ENCODE results near the gene OR8D2.
A peak's percentile ranks its signal among the peaks of the same experiment; 100 is the strongest.

Gene OR8D2, protein sequence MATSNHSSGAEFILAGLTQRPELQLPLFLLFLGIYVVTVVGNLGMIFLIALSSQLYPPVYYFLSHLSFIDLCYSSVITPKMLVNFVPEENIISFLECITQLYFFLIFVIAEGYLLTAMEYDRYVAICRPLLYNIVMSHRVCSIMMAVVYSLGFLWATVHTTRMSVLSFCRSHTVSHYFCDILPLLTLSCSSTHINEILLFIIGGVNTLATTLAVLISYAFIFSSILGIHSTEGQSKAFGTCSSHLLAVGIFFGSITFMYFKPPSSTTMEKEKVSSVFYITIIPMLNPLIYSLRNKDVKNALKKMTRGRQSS

DNA sequence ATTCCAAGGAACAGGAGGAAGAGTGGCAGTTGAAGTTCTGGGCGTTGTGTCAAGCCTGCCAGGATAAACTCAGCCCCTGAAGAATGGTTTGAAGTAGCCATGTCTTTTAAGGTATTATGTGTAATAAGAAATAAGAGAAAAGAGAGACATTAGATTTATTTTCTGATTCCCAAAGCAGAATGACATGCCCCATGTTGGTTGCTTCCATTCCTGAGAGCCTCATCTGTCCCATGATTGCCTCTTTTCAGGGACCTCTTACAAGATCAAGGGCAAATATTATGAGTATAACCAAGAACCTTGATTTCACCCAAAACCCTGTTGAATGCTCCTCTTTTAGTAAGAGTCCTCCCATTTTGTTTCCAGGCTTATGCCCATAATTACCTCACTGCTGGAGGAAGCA is at the start of gene OR8D2:
TSS of gene OR8D2 (minus strand) at position 101 of the 400 bp plus-strand sequence. CDS start at position 101, 0 bp downstream.
- DNase-seq, result no peak

DNA sequence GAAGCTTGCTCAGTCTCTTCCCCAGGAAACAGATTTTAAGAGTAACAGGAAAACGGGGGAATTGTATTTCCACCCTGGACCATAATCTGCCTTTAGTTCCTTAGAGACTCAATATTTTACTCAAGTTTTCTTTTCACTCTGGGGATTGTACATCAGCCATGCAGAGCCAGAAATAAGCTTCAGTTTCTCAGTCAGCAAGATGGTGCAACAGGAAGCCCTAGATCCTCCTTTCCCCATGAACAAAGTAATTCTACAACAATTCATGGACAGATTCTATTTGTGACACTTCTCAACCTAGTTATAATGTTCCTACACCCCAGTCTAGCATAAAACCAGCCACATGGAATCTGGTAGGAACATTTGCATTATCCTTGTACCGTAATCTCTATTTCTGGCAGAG is 39.6 kb upstream of the OR8D2 start:
- DNase-seq, result no peak

DNA sequence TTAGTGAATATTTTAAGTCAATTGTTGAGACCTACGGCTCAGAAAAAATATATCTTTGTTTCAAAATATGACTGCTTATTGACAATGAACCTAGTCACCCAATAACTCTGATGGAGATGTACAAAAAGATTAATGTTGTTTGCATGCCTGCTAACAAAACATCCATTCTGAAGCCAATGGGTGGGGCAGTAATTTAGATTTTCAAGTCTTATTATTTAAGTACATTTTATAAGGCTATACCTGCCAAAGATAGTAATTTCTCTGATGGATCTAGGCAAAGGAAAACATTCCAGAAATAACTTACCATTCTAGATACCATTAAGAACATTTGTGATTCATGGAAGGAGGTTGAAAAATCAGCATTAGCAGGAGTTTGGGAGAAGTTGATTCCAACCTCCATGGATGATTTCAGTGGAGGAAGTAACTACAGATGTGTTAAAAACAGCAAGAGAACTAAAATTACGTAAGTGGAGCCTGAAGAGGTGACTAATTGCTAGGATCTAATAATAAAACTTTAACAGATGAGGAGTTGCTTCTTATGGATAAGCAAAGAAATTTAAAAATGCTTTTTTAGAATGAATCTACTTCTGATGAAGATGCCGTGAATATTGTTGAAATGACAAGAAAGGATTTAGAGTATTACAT is 26.4 kb upstream of the OR8D2 start:
- DNase-seq, result no peak

DNA sequence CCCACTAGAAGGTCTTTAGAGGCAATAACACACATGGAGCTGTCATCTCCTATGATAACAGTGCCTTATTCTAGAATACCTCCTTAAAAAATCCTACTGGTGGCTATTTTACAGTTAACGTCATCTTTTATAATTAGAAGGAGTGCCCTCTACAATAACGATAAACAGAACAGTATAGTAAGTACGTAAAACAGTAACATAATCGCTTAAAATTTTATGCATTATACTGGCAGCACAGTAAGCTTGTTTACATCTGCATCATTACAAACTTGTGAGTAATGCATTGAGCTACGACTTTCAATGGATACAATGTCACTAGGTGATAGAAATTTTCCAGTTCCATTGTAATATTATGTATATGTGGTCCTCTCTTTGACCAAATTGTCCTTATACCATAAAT is 24.3 kb upstream of the OR8D2 start:
- DNase-seq, result no peak

DNA sequence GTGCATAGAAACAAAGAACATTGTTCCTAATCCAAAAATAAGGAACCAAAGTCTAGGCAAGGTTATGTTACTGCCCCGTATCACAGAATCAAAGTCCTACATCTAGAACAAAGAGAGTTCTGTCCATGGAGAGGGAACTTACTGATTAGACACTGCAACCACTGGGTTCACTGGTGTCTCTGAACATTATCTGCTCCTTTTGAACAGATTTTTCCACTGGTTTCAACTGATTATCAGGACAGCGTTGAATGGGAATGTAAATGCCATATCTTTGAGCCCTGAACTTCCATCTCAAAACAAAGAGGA is 20.1 kb upstream of the OR8D2 start:
- no peak for DNase-seq

DNA sequence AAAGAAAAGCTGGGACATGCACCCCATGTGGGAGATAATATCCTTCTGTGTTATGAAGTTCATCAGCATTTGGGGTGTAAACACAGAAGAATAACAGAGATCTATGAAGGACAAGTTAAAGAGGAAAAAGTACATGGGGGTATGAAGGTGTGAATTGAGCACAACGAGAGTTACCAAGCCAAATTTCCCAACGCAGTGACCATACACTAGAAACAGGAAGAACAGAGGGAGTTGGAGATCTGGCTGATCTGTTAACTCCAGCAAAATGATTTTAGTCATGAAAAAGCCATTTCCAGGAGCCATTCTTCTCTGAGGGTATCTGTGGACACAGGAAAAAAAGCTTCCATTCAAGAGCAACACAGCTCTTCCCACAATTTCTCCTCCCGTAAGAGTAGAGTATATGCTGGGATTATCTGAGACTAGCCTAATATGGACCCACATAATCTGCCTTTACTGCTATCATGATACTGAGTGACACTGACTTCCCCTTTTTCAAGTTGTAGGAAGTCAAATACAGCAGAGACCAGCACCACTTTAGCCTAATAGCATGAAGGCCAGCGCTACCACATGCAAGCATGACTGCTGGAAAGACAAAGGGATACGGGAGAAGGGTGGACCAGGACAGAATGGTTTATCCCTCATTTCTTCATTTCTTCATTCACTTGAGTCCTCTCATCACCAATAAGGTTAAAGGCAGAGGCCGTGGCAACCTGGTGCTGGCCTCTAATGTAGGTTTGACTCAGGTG is 19.6 kb upstream of the OR8D2 start:
- no peak for DNase-seq

DNA sequence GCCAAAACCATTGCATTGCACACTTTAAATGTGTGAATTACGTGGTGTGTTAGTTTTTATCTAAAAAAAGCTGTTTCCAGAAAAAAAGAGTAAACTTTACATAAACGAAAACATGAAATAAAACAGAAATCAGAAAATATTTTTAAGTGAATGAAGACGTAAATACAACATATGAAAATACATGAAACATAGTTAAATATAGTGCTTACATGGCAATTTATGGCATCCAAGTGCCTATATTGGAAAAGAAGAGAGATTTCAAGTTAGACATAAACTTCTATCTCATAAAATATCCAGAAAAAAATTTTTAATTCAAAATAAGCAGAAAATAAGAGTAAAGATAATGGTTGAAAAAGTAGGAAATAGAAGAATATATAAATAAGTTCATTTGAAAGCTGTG is 11.9 kb upstream of the OR8D2 start:
- DNase-seq, result no peak

DNA sequence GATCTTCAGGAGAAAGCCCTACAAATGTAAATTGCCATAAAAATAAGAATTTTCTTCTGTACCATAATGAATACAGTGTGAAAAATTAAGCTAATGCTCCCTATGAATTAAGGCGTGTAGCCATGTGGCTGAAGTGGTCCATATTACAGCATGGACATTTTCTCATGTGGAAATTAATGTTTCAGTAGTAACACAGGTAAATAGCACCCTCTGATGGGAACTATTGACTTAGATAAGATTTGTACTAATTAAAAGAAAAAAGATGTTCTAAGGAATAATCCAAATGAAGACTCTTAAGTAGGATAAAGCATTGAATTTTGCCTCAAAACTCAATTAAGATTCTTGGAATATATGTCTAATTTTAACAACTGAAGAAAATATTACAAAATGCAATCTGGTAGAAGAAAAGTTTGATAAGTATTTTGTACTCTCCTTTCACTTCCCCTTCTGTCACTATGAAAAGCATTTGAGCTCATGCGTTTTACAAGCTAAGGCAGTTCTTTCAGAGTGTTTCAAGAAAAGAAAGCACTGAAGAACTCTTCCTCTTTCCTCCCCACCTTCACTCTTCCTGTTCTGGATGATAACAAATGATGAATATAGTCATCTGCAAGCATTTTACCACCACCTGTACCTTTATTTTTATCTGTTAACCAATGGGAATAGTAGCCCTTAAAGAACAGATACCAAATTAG is 9.9 kb upstream of the OR8D2 start:
- DNase-seq, result peak; percentile 1

DNA sequence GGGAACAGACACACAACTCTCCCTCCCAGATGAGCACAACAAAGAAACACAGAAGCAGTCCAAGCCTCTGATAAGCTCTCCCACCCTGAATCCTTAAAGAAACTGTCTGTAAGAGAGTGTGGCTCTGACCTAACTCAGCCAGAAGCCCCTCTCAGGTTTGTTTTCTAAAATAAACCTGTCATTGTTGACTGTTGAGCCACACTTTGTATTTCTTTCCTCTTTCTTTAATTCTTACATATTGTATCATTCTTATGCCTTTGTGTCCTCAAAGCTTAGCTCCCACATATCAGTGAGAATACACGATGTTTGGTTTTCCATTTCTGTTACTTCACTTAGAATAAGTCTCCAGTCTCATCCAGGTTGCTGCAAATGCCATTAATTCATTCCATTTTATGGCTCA is 7.8 kb upstream of the OR8D2 start:
- no peak for DNase-seq

DNA sequence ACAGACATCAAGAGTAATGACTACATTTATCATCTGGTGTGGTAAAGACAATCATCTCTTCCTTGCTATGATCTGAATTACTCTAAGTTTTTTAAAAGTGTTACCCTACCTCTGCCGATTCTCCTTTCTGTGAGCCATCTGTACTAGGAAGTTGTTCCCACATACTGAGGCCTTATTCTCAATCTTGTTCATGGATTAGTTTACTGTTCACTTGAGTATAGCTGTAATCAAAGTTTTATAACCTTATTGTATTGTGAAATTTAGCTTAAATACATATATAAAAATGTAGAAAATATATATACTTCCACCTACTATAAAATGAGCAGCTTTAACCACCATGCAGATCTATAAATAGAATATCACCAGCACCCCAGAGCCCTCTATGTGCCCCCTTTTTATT is 2.4 kb upstream of the OR8D2 start:
- no peak for DNase-seq

DNA sequence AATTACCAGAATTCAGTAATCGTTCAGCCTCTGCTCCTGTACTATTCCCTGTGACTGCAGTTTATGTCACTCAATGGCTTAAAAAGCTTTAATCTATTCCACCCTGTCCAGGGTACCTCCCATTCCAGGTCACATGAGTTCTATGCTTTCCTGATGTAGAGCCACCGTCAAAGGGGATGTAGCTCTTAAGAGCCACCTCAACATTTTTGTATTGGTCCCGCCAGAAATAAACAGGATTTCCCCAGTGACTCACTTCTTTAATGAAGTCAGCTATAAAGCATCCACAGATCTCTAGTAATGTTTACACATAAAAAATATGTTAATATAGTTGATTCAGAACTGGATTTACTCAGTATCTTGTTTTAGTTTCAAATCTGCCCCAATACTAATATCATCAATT is 4.9 kb downstream of the OR8D2 start:
- no peak for DNase-seq

DNA sequence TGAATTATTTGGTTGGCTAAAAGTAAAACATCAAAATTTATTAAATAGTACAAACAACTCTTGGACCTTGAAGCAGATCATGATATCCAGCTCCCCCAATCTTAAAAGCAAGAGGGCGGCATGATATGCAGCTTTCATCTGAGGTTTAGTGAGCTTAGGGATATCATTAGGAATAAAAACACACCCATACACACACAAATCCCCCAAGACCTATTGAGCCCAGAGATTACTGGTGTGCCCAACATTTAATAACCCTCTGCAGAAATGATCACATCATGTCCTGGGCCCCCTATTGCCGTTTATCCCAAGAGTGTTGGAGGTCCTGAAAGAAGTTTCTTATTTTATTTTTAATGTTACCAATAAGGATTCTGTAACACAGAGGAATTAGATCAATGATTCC is 6.1 kb downstream of the OR8D2 start, which contains the start of gene OR8D1:
TSS of gene OR8D1 (minus strand) at position 101 of the 400 bp plus-strand sequence. CDS start 3,183 bp downstream, outside the sequence.
- DNase-seq, result no peak

DNA sequence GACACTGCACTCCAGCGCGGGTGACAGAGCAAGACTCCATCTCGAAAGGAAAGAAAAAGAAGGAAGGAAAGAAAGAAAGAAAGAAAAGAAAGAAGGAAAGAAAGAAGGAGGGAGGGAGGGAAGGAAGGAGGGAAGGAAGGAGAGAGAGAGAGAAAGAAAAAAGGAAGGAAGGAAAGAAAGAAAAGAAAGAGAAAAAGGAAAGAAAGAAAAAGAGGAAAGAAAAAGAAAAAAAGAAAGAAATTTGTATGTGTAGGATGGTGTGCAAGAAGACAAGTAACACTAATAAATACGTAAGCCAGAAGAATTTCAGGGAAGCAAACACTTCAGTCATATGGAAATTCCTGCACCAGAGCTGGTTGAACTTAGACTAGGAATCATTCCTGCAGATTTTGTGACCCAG is 6.9 kb downstream of the OR8D2 start:
- no peak for DNase-seq

DNA sequence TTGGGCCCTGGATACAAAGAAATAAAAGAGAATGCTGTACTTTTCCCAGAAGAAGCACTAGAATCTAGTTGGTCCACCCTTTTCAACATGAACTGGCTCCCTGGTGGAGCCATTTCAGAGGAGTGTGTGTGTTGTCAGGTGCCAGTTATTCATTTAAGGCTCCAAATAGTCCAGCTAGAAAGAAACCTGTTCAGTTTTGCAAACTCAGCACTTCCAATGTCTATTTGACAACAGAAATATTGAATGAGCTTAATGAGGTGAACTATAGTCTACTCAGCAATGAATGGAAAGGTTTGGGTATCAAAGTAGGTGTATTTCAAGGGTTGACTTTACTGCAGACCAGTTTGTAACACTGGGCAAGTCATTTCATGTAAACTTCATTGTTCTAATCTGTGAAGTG is 8.3 kb downstream of the OR8D2 start:
- DNase-seq, result no peak

DNA sequence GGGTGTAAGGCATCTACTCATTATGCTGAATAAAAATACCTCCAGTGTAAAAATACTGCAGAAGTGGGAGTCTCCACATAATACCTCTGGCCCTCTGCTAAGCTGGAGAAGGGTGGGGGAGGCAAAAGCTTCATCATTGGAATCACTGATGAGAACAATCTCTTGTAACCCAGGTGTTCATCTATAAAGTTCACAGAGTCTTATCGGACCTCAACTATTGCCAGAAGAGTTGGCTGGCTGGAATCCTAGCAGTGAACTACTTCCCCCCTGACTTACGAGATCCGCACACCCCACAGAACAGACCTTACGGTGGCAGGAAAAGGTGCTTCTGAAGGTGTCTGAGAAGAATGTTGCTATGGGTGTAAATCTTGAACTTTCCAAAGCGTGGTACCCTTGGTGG is 8.7 kb downstream of the OR8D2 start:
- DNase-seq, result no peak

DNA sequence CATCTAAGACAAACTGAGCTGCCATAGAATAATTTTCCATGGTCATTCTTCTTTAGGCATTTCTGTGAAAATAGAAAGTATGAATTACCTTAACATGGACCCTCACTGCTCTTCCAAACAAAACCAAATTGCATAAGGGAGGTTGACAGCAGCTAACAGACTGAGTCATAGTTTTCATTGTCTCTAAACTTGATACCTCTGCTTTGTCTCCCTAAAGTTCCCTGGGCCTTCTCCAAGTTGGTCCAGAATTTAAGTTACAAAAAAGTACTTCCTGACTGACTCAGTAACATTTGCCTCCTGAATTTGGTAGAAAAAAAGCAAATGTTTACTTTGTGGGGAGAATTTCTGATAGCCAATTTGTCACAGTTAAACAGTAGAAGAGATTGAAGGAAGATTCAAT is 9.3 kb downstream of the OR8D2 start:
- no peak for DNase-seq

DNA sequence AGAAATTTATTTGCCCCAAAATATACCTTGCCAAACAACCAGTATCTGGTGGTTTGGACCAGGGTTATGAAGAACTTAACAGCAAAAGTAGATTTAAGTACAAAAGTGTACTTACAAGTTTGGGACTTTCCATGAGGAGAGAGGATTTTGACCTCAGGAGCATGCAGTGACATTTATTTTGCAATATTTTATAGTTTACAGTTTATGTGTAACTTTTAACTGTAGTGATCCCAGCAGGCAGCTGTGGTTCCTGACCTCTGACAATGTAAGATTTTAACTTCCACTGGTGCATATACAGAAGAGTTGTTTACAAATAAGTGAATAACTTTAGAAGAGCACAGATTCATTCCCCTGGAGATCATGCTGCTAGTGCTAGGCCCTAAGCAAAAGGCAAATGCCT is 12.9 kb downstream of the OR8D2 start:
- no peak for DNase-seq

DNA sequence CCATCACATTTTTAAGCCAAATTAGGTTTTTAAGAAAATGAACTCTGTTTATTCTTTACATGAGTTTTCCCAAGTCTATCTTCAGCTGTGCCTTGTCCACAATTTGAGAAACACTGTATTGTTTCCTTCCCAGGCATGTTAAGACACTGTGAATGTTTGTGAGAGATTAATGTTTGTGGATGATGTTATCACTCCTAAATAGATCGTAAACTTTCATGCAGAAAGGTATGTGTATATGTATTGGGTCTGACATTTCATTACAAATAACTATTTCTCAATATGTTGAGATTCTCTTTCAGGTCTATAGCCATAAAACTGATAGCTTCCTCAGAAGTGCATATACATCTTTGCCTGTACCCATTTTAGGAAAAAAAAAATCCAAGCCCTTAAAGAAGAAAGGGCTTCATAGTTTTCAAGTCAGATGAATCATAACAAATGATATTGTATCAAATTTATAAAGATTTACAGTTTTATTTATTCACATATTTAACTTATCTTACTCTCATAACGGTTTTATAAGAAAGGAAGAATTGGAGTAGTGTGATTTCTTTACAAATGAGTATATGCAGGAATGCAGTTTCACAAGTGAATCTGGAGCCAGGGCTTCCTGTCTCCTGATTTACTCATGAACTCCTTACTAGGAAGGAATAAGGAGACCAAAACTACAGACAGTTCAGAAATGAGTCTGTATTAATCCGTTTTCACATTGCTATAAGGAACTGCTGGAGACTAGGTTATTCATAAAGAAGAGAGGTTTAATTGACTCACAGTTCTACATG is 17.5 kb downstream of the OR8D2 start:
- no peak for DNase-seq

DNA sequence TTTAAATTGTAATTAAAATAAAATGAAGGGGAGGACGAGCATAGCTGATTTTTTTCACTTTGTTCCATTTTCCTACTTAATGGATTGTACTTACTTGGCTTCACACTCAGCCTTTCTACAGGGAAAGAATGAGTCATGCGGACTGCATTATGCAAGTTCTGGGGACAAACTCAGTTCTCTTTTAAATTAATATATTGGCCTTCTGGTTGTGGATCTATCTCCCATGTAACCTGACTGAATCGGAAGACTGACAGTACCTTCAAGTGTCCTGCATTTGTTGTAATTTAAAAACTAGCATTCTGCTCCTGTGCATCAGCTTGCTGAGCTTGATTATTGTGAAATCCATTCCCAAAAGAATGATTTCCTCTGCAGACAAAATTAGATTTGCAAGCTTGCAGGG is 18.4 kb downstream of the OR8D2 start:
- DNase-seq, result no peak

DNA sequence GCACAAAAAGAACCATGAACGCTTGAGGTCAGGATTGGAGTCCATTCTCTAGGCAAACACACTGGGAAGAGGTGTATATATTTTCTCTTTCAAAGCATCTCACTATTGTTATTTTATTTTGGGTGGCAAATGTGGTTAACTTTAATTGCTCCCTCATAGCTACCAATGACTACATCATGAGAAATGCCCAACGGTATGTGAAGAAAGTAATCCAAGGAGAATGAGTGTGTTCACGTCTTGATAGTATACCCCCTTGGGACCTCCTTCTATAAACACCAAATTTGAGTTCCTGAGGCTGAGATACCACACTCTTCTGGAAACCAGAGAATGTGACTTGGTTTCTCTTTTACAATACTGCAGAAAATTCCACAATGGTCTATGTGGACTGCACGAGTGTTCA is 22.1 kb downstream of the OR8D2 start:
- no peak for DNase-seq

DNA sequence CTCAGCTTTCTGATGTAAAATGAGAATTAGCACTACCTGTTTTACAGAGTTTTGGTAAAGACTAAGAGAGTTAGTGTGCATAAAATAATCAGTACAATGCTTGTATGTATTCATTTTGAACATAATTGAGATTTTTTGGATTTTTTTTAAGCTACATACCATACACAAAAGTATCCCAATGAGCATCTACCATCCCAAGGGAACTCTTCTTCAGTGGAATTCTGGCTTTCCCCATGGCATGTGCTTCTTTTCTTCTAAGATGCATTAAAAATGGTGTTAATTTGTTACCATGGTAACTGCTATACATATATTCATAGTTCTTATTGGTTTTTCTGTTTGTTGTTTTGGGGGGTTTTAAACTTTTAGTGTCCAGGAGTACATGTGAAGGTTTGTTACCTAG is 24.0 kb downstream of the OR8D2 start:
- DNase-seq, result no peak

DNA sequence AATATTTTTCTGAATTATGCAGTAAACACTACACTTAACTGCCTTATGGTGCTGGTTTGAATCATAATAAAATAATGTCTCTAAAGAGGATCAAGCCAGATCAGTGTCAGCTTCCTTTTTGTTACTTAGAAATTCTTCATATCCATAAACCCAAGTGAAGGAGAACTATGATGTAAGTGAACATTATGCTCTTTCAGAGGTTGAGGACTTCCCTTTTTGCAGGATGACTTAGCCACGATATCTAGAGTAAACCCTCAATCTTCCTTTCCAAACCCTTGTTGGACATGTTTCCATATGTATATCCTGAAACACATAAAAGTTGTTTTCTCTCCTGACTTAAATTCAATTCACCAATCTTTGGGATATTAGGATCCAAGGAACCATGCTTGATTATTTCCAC is 25.3 kb downstream of the OR8D2 start:
- no peak for DNase-seq
